Adrenal gland (tissue), 5 donors: ENCODE results near the gene C1QTNF5.

ENCODE experiments used
- POLR2A ChIP-seq, 2 donors: fragments of 450-650 bp; IDR thresholded peaks; one replicate each; pipeline ENCODE4 v1.6.1; 2017; ENCODE audit warnings: antibody characterized with exemption in 2 of 2, mild to moderate bottlenecking in 2 of 2, moderate library complexity in 1 of 2
- TF ChIP-seq, protein P1 (sequence below), 6 experiments: fragments of 450-650 bp in 4 of 6; fragments of 200-600 bp in 2 of 6; sonication (generic) in 1 of 6; IDR thresholded peaks; 1 replicate in 5 of 6; 2 replicates in 1 of 6; pipeline versions ENCODE4 v1.5.1 to v1.8.0; 2016 to 2021; ENCODE audit warnings: antibody characterized with exemption in 6 of 6, mild to moderate bottlenecking in 2 of 6, moderate library complexity in 1 of 6
- donor health status: DM: no; HTN: no; CAD: no.

GRCh38 chr11:119373921-119374631 lies 33.4 kb upstream of the C1QTNF5 start:
- TF ChIP-seq, protein P1, sequence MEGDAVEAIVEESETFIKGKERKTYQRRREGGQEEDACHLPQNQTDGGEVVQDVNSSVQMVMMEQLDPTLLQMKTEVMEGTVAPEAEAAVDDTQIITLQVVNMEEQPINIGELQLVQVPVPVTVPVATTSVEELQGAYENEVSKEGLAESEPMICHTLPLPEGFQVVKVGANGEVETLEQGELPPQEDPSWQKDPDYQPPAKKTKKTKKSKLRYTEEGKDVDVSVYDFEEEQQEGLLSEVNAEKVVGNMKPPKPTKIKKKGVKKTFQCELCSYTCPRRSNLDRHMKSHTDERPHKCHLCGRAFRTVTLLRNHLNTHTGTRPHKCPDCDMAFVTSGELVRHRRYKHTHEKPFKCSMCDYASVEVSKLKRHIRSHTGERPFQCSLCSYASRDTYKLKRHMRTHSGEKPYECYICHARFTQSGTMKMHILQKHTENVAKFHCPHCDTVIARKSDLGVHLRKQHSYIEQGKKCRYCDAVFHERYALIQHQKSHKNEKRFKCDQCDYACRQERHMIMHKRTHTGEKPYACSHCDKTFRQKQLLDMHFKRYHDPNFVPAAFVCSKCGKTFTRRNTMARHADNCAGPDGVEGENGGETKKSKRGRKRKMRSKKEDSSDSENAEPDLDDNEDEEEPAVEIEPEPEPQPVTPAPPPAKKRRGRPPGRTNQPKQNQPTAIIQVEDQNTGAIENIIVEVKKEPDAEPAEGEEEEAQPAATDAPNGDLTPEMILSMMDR (IDR thresholded peaks at IDR 0.05): peak; percentile 75 to 91 (median 87)
- TF ChIP-seq POLR2A (IDR thresholded peaks at IDR 0.05): no peak
